NCI-H524 treated with DMSO at 0.1 percent for 48 hours (cell line): Measurements from ENCODE around the gene FOXP1.

Experiments used
- DNase-seq: peaks from one replicate; lab custom pipeline; 2025; lab: John Stamatoyannopoulos, UW

FOXP1 gene

GRCh38 chr3:71074423-71074822, 509.1 kb downstream of the FOXP1 start:
- no peak for DNase-seq

GRCh38 chr3:71072986-71073385, 510.5 kb downstream of the FOXP1 start:
- no peak for DNase-seq

GRCh38 chr3:71072287-71072686, 511.2 kb downstream of the FOXP1 start:
- DNase-seq, result no peak

DNA sequence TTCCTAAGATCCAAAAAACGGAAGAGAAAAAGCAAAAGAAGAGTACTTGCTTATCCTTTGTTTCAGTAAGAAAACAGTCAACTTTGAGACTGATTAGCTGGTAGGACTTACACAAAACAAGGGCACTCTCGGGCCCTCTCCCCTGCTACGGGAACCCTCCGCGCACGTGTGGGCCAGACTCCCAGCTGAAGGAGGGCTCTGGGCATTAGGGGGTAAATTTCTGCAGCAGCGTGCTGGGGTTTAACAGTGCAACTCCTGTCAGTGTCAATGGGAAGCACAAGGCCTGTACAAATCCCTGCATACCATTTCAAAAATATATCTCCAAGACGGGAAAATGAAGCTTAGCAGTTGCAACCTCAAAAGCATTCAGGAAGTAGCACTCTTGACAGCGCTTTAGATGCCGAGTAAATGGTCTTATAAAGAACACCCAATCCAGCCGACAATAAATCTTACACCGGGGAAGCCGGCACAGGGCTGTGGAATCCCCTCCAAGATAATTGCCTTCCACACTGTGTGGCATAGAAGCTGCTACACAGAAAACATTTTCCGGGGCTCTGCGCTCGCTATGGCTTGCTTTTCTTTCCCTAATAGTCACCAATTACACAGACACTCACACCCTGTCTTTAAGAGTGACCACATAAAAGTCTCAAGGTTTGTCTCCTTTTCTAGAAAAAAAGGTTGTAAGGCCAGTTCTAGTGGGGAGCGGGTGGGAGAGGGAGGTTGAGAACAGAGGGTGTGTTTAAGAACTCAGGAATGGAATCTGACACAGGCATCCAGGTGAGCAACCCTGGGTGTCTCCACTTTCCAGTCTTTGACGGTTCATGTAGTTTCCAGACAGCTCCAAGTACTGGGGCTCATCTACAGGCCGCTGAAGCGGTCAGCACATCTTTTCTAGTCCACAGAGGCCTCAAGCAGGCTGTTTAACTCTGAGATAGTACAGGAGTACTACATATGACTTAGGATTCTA, 512.7 kb downstream of the FOXP1 start:
- no peak for DNase-seq

GRCh38 chr3:71069797-71070196, 513.7 kb downstream of the FOXP1 start:
- DNase-seq, result no peak

GRCh38 chr3:71067977-71068654, 515.4 kb downstream of the FOXP1 start:
- DNase-seq, result no peak

- no peak for DNase-seq
Measured at GRCh38 chr3:71066849-71067261, 516.7 kb downstream of the FOXP1 start.

DNA sequence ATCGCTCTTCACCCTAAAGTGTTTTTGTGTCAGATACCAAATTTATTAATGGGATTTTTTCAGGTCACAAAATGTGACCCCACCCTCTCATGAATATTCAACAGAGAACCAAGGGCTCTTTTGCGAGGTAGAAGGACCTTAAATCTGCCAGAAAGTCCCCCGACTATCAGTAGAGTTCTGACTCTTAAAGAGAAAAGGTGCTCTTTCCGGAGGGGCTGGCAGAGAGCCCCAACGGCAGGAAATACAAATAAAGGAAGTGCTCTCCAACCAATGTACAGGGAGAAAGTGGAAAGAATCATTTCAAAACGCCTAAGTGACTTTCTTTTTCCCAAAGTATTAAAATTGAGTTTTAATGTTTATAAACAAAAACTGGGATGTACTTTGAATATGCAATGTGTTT, 517.2 kb downstream of the FOXP1 start:
- no peak for DNase-seq

DNA sequence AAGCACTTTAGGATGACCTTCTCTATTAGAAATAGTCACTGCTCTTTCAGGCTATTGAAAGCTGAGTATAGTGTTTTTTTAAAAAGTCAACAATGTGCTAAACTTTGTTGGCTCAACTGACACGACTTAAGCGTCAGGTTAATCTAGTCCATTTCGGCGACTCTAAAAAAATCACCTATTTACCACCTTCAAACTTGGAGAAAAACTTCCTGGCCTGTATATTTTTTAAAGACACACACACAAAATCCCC, 517.8 kb downstream of the FOXP1 start:
- DNase-seq, result no peak

DNA sequence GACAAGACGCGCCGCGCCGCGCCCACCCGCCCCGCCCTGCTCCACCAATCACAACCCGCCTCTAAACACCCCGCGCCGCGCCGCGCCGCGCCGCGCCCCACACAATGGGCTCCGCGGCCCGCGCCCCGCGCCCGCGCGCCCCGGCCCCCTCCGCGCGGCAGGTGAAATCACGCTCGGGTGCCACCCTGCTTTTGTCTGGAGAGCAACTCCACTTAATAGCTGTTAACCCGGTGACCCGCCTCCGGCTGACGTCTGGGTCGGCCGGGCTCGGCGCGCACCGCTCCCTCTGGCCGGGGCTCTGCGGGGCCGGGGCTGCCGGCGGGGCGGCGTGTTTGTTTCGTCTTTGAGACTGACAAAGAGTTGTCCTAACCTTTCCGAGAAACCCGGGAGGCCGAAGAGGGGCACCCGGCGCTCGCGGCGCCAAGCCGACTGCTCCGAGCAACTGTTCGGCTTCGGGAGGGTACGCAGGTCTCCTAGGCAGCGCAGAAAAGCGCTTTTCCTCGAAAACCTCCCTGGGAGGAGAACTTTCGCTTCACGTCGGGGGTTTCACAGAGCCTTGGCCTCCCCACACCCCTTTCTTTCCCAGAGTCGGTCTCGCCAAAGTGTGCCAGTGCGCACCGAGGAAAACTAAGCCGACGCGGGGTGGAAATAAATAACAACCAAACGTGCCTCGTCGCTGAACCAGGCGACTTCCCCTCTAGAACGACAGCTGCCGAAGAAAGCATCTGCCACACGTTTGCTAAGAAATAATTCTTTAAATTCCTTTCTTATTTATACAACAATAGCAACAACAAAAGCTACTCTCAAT, 518.4 kb downstream of the FOXP1 start:
- DNase-seq, result no peak

GRCh38 chr3:71064291-71064955, 519.1 kb downstream of the FOXP1 start:
- no peak for DNase-seq

DNA sequence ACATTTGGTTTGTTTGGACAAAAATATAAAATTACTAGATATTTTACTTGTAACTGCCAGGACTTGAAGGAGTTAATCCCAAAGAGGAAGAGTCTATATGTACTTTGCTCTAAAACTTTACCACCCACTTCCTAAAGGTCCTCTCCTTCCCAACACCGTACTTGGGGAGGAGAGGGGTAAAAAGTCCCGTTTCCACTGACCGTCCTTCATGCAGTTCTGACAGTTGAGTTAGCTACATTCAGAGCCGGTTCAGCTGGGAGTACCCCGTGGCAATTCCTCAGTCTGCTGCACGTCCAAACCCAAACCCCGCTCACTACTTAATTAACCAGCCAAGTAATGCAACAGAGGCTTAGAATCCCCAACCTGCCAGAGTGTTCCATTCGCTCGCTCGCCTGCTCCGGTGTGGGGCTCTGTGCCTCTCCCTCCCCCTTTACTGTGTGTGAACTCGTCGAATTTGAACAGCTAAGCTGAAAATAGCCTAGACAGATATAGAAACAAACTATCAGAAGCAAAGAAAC, 519.7 kb downstream of the FOXP1 start:
- no peak for DNase-seq

- DNase-seq, result no peak
Measured at GRCh38 chr3:71062952-71063772, 520.4 kb downstream of the FOXP1 start.

- DNase-seq, result no peak
Measured at GRCh38 chr3:71062037-71062932, 521.2 kb downstream of the FOXP1 start.

DNA sequence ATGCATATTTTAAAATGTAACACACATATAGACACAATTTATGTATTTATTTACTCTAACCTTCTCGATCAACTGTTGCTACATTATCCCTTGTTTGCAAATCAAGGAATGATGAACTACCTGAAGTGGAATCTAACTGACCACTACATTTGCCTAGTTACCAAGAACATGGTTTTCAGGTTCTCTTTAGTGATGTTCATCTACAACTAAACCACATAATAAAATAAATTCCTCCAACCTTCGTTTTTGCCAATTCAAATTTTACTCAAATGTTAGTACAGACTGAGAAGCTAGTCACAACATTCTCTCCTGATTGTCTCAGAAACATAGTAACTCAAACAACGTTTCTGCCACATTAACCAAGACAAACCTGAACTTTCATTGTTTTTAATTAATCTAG, 521.9 kb downstream of the FOXP1 start:
- DNase-seq, result no peak

DNA sequence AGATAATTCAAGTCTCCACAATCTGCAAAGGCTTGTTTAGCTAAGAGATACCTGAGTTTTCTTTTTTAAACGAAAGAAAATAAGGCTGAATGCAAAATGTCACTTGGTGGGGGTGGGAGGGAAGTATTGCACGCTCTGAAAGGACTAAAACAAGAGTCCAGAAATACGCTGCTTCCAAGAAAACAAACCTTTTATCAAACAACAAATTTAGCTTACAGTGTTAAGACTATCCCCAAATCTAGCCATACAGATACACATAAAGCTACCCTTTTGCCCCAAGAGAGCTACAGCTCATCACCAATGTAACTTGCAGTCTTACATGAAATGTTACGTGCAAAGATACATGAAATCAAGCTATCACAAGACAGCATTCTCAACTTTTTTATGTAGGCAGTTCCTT, 522.5 kb downstream of the FOXP1 start:
- no peak for DNase-seq

- DNase-seq, result no peak
Measured at GRCh38 chr3:71060536-71060935, 523.0 kb downstream of the FOXP1 start.

- no peak for DNase-seq
Measured at GRCh38 chr3:71057526-71057894, 526.0 kb downstream of the FOXP1 start.

GRCh38 chr3:71056327-71056726, 527.2 kb downstream of the FOXP1 start:
- DNase-seq, result no peak
